H9 (cell line): ENCODE measurements around the gene UBE3B. TPM values are rescaled to one million over a fixed set of nuclear protein-coding genes. Genes with fewer than 3 reads are reported as not detected.

Experiments
- DNase-seq: peaks from one replicate; pipeline ENCODE4 v3.0.0-alpha.2; 2017
- H2AFZ ChIP-seq: one replicate; pipeline ENCODE4 v1.6.1; 2013; ENCODE audit warnings: mild to moderate bottlenecking, low read length, control low read depth, moderate library complexity
- H2AK5ac ChIP-seq: 2 replicates; pipeline ENCODE4 v1.6.1; 2013; ENCODE audit warnings: low read length, control low read depth, mixed read lengths; ENCODE audit not compliant: insufficient read length
- H2BK120ac ChIP-seq: one replicate; pipeline ENCODE4 v1.6.1; 2013; ENCODE audit warnings: low read depth, mild to moderate bottlenecking, low read length, control low read depth, inconsistent platforms; ENCODE audit not compliant: poor library complexity, severe bottlenecking
- H2BK12ac ChIP-seq: 2 replicates; pipeline ENCODE4 v1.6.1; 2013; ENCODE audit warnings: low read length, control low read depth, mixed read lengths, low read depth; ENCODE audit not compliant: insufficient read length
- H2BK15ac ChIP-seq: 2 replicates; pipeline ENCODE4 v1.6.1; 2013; ENCODE audit warnings: low read depth, low read length, control low read depth
- H2BK20ac ChIP-seq: one replicate; pipeline ENCODE4 v1.6.1; 2013; ENCODE audit warnings: low read depth, mild to moderate bottlenecking, low read length, control low read depth, inconsistent platforms; ENCODE audit not compliant: poor library complexity, severe bottlenecking
- H2BK5ac ChIP-seq: 2 replicates; pipeline ENCODE4 v1.6.1; 2013; ENCODE audit warnings: low read length, control low read depth, mixed read lengths; ENCODE audit not compliant: insufficient read length
- H3K14ac ChIP-seq: 2 replicates; pipeline ENCODE4 v1.6.1; 2013; ENCODE audit warnings: low read length, control low read depth; ENCODE audit not compliant: insufficient read depth
- H3K18ac ChIP-seq: 2 replicates; pipeline ENCODE4 v1.6.1; 2013; ENCODE audit warnings: low read depth, mild to moderate bottlenecking, mixed read lengths, low read length, control low read depth; ENCODE audit not compliant: insufficient read length
- H3K23ac ChIP-seq: 2 replicates; pipeline ENCODE4 v1.6.1; 2013; ENCODE audit warnings: low read length, control low read depth, mixed read lengths, low read depth; ENCODE audit not compliant: insufficient read length
- H3K23me2 ChIP-seq: 2 replicates; pipeline ENCODE4 v1.6.1; 2013; ENCODE audit warnings: low read depth, mild to moderate bottlenecking, mixed read lengths, low read length, control low read depth; ENCODE audit not compliant: insufficient read length, poor library complexity, severe bottlenecking
- H3K27ac ChIP-seq: 2 replicates; pipeline ENCODE4 v1.5.1; 2013; ENCODE audit warnings: low read length, control low read depth, mixed read lengths, low read depth; ENCODE audit not compliant: insufficient read length
- H3K27me3 ChIP-seq: 2 replicates; pipeline ENCODE4 v1.6.1; 2013; ENCODE audit warnings: low read length, control low read depth, inconsistent platforms; ENCODE audit not compliant: insufficient read depth
- H3K4ac ChIP-seq: 2 replicates; pipeline ENCODE4 v1.6.1; 2013; ENCODE audit warnings: low read depth, mild to moderate bottlenecking, control low read depth, inconsistent platforms, low read length, moderate library complexity
- H3K4me1 ChIP-seq: 2 replicates; pipeline ENCODE4 v1.6.1; 2013; ENCODE audit warnings: low read length, control low read depth, inconsistent platforms; ENCODE audit not compliant: insufficient read depth
- H3K4me2 ChIP-seq: 2 replicates; pipeline ENCODE4 v1.6.1; 2013; ENCODE audit warnings: low read length, control low read depth, mixed read lengths; ENCODE audit not compliant: insufficient read length, insufficient read depth
- H3K56ac ChIP-seq: 2 replicates; pipeline ENCODE4 v1.6.1; 2013; ENCODE audit warnings: low read depth, mild to moderate bottlenecking, mixed read lengths, low read length, control low read depth; ENCODE audit not compliant: insufficient read length
- H3K79me1 ChIP-seq: 2 replicates; pipeline ENCODE4 v1.6.1; 2013; ENCODE audit warnings: low read depth, mild to moderate bottlenecking, moderate library complexity, low read length, control low read depth, inconsistent platforms; ENCODE audit not compliant: insufficient read depth, poor library complexity, severe bottlenecking
- H3K79me2 ChIP-seq: 2 replicates; pipeline ENCODE4 v1.6.1; 2013; ENCODE audit warnings: low read length, control low read depth, inconsistent platforms; ENCODE audit not compliant: insufficient read depth
- H3K9ac ChIP-seq: 2 replicates; pipeline ENCODE4 v1.6.1; 2013; ENCODE audit warnings: low read length, control low read depth, mixed read lengths; ENCODE audit not compliant: insufficient read length; ENCODE audit errors: extremely low read depth
- H3K9me3 ChIP-seq: one replicate; pipeline ENCODE4 v1.6.1; 2013; ENCODE audit warnings: low read depth, low read length, inconsistent platforms; ENCODE audit not compliant: control insufficient read depth
- H3T11ph ChIP-seq: one replicate; pipeline ENCODE4 v1.6.1; 2013; ENCODE audit warnings: mild to moderate bottlenecking, low read length, control low read depth, inconsistent platforms
- H4K20me1 ChIP-seq: one replicate; pipeline ENCODE4 v1.6.1; 2013; ENCODE audit not compliant: control insufficient read depth, insufficient read length, insufficient read depth
- H4K5ac ChIP-seq: 2 replicates; pipeline ENCODE4 v1.6.1; 2013; ENCODE audit warnings: low read depth, mild to moderate bottlenecking, mixed read lengths, low read length, control low read depth; ENCODE audit not compliant: insufficient read length
- H4K8ac ChIP-seq: replicated peaks from 2 replicates; pipeline ENCODE4 v1.6.1; 2013; ENCODE audit warnings: low read length, control low read depth, mixed read lengths, low read depth; ENCODE audit not compliant: insufficient read length
- H4K91ac ChIP-seq: 2 replicates; pipeline ENCODE4 v1.6.1; 2013; ENCODE audit warnings: low read depth, mild to moderate bottlenecking, moderate library complexity, mixed read lengths, low read length, control low read depth; ENCODE audit not compliant: insufficient read length
- H3K27ac Mint-ChIP-seq, 3 experiments: 2 replicates in 2 of 3; 3 replicates in 1 of 3; pipeline ENCODE4 v1.8.0; 2020 to 2021; ENCODE audit warnings: mixed read lengths in 3 of 3, mild to moderate bottlenecking in 1 of 3, moderate library complexity in 1 of 3
- H3K27me3 Mint-ChIP-seq: 2 replicates; pipeline ENCODE4 v1.8.0; 2021; ENCODE audit warnings: low read depth, mild to moderate bottlenecking, moderate library complexity, mixed read lengths
- H3K36me3 Mint-ChIP-seq, 3 experiments: 2 replicates in 2 of 3; 3 replicates in 1 of 3; pipeline ENCODE4 v1.8.0; 2020 to 2021; ENCODE audit warnings: low read depth in 3 of 3, mixed read lengths in 3 of 3; ENCODE audit not compliant: insufficient read depth in 1 of 3
- H3K4me1 Mint-ChIP-seq, 2 experiments: 2 replicates each; pipeline ENCODE4 v1.8.0; 2020; ENCODE audit warnings: mixed read lengths in 2 of 2
- H3K4me3 Mint-ChIP-seq, 2 experiments: 2 replicates in 1 of 2; 3 replicates in 1 of 2; pipeline ENCODE4 v1.8.0; 2020 to 2021; ENCODE audit warnings: mild to moderate bottlenecking in 2 of 2, mixed read lengths in 2 of 2, moderate library complexity in 1 of 2
- H3K9me3 Mint-ChIP-seq, 2 experiments: 2 replicates in 1 of 2; 3 replicates in 1 of 2; pipeline ENCODE4 v1.8.0; 2020; ENCODE audit warnings: mild to moderate bottlenecking in 2 of 2, mixed read lengths in 2 of 2, moderate library complexity in 1 of 2
- CTCF ChIP-seq: fragments of 200-600 bp; sonication (generic); conservative IDR thresholded peaks from 3 replicates; pipeline ENCODE4 v1.8.0; 2021; ENCODE audit warnings: antibody characterized with exemption, mild to moderate bottlenecking
- WGBS: extraction: QIAGEN DNeasy Blood & Tissue Kit; methylation state at CpG from one replicate; pipeline ENCODE4 v1.1.7; 2013; ENCODE audit warnings: missing lambda C conversion rate, low lambda C conversion rate, mixed read lengths; ENCODE audit not compliant: insufficient read length; ENCODE audit errors: extremely low coverage; 5-methylcytosine and 5-hydroxymethylcytosine counted together
- total RNA-seq: library from RNA; stranded (reverse); gene quantifications from 2 replicates; pipeline ENCODE4 v1.2.1, GENCODE V29; 2021

Gene UBE3B
- total RNA-seq, 1 experiment from 2014 or later, result 24.2 TPM

- no peaks in the 10 kb centered on the region; a peak in 2 of 5 replicates for H3K9me3 Mint-ChIP-seq
- Histone ChIP-seq H3K4ac (peak overlapping the region; percentile 16; the same call in 1 of the 2 replicates), H3K23me2 (no peaks in the 10 kb centered on the region), H3K18ac (peak overlapping the region; percentile 58), H4K5ac (no peak overlapping the region), H4K8ac (no peak overlapping the region), H2AFZ (no peak overlapping the region), H3K79me1 (peaks cover 6% of the 10 kb centered on the region), H3K79me2 (peaks cover 10% of the 10 kb centered on the region; the same call in 1 of the 2 replicates), H2AK5ac (peak overlapping the region; percentile 22), H2BK20ac (no peak overlapping the region), H3K14ac (no peak overlapping the region; the same call in 1 of the 2 replicates), H3T11ph (no peak overlapping the region), H2BK12ac (peak overlapping the region; percentile 36), H3K56ac (no peak overlapping the region), H2BK120ac (no peak overlapping the region), H2BK15ac (no peak overlapping the region), H4K91ac (peak overlapping the region; percentile 79), H3K9ac (no peak overlapping the region), H4K20me1 (peaks cover 2% of the 10 kb centered on the region), H3K23ac (no peak overlapping the region), H3K9me3 (no peaks in the 10 kb centered on the region), H3K27ac (peak overlapping the region; percentile 16), H3K4me1 (peaks cover 41% of the 10 kb centered on the region), H2BK5ac (no peak overlapping the region), H3K4me2 (no peak overlapping the region), H3K27me3 (no peaks in the 10 kb centered on the region)
- no peak for TF ChIP-seq CTCF
- H3K36me3 Mint-ChIP-seq, result peaks cover 17 to 49% (median 35%) of the 10 kb centered on the region in 3 experiments; a peak in 6 of 7 replicates
- DNase-seq, result no peak
- H3K27ac Mint-ChIP-seq, result peak overlapping the region; percentile 73 to 97 (median 94)
- H3K27me3 Mint-ChIP-seq, result no peaks in the 10 kb centered on the region
- peaks cover 87 to 91% of the 10 kb centered on the region in 2 experiments for H3K4me1 Mint-ChIP-seq
- WGBS, result no CpG with 5 or more reads among the region's 8 CpGs
- peak overlapping the region in 1 of 2 experiments; percentile 47; a peak in 2 of 5 replicates for H3K4me3 Mint-ChIP-seq
Measured at GRCh38 chr12:109461049-109461845, 16.2 kb upstream of the UBE3B start.
